Mesendoderm (in vitro differentiated cells): Measurements from ENCODE around the gene TPPP2.

Source experiments
- DNase-seq: peaks from one replicate; pipeline ENCODE4 v3.0.0; 2013
- H2AK5ac ChIP-seq: 2 replicates; pipeline ENCODE4 v1.6.1; 2013; ENCODE audit warnings: low read length, inconsistent platforms
- H2BK120ac ChIP-seq: 2 replicates; pipeline ENCODE4 v1.6.1; 2013; ENCODE audit warnings: low read depth, mild to moderate bottlenecking, low read length, moderate library complexity, mixed read lengths
- H2BK15ac ChIP-seq: replicated peaks from 2 replicates; pipeline ENCODE4 v1.6.1; 2013; ENCODE audit warnings: low read depth, mild to moderate bottlenecking, moderate library complexity
- H2BK5ac ChIP-seq: 2 replicates; pipeline ENCODE4 v1.6.1; 2013; ENCODE audit warnings: low read length, inconsistent platforms
- H3K18ac ChIP-seq: 2 replicates; pipeline ENCODE4 v1.6.1; 2013; ENCODE audit warnings: mild to moderate bottlenecking, low read length, mixed read lengths
- H3K23ac ChIP-seq: one replicate; pipeline ENCODE4 v1.6.1; 2013; ENCODE audit warnings: low read length
- H3K27ac ChIP-seq: 2 replicates; pipeline ENCODE4 v1.5.1; 2013; ENCODE audit warnings: low read depth, mild to moderate bottlenecking, inconsistent platforms, low read length, moderate library complexity
- H3K27me3 ChIP-seq: 2 replicates; pipeline ENCODE4 v1.6.1; 2013; ENCODE audit warnings: low read length, control low read depth, mild to moderate bottlenecking, inconsistent platforms; ENCODE audit not compliant: insufficient read depth, poor library complexity
- H3K36me3 ChIP-seq: 2 replicates; pipeline ENCODE4 v1.6.1; 2013; ENCODE audit warnings: low read length, inconsistent platforms; ENCODE audit not compliant: control insufficient read depth, insufficient read depth
- H3K4ac ChIP-seq: one replicate; pipeline ENCODE4 v1.6.1; 2013; ENCODE audit warnings: low read depth, mild to moderate bottlenecking, low read length, moderate library complexity
- H3K4me1 ChIP-seq: 2 replicates; pipeline ENCODE4 v1.6.1; 2013; ENCODE audit warnings: low read depth, low read length, inconsistent platforms; ENCODE audit not compliant: control insufficient read depth
- H3K4me2 ChIP-seq: 2 replicates; pipeline ENCODE4 v1.6.1; 2013; ENCODE audit warnings: low read length
- H3K4me3 ChIP-seq: 2 replicates; pipeline ENCODE4 v1.5.1; 2013; ENCODE audit warnings: mild to moderate bottlenecking, low read length
- H3K56ac ChIP-seq: one replicate; pipeline ENCODE4 v1.6.1; 2013; ENCODE audit warnings: low read length
- H3K79me1 ChIP-seq: 2 replicates; pipeline ENCODE4 v1.6.1; 2013; ENCODE audit warnings: low read length, inconsistent platforms
- H3K79me2 ChIP-seq: 2 replicates; pipeline ENCODE4 v1.6.1; 2013; ENCODE audit warnings: mild to moderate bottlenecking, low read length; ENCODE audit not compliant: control insufficient read depth, insufficient read depth
- H3K9ac ChIP-seq: 2 replicates; pipeline ENCODE4 v1.6.1; 2013; ENCODE audit warnings: low read length, inconsistent platforms
- H4K5ac ChIP-seq: one replicate; pipeline ENCODE4 v1.6.1; 2013; ENCODE audit warnings: low read length
- H4K8ac ChIP-seq: one replicate; pipeline ENCODE4 v1.6.1; 2013; ENCODE audit warnings: low read depth, mild to moderate bottlenecking, control low read depth, low read length, moderate library complexity
- WGBS: extraction: QIAGEN DNeasy Blood & Tissue Kit; methylation state at CpG from one replicate; pipeline ENCODE4 v1.1.7; 2013; ENCODE audit warnings: low lambda C conversion rate, missing lambda C conversion rate; ENCODE audit not compliant: insufficient coverage; ENCODE audit errors: extremely low coverage; 5-methylcytosine and 5-hydroxymethylcytosine counted together

The TPPP2 gene

DNA sequence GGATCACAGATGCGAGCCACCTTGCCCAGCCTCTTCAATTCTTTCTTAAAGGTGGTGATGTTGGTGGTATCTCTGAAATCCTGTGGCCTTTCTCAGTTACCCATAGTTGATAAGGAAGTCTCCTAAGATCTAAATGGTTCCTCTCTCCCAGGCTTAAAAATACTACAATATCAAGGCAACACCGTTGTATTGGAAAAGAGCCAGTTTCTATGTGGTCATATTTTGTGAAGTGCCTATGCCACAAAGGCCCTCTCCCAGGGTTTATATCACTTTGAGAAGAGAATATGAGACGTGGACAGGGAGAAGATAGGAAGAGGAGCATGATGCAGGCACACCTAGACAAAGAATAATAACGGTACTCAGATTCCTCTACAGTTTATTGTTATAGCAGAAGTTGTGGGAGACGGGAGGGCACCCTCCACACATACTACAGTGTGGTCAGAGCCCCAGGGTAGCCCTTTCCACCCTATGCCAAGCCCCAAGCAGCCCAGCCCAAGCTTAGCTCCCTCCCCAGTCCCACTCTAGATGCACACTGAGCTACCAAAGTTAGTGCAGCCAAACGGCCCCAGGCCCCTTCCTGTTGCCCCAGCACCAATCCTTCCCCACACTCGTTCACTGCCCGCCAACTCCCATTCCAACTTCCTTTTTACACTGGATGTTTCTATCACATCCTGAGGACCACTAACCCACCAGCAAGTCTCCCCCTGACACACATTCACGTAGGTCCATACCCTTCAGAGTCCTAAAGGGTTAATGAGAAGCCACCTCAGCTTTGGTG is 13.4 kb upstream of the TPPP2 start:
- Histone ChIP-seq H2AK5ac (no peak overlapping the region), H2BK15ac (no peak overlapping the region), H3K4me1 (peaks cover 2% of the 10 kb centered on the region), H4K8ac (no peak overlapping the region), H3K9ac (no peak overlapping the region), H3K18ac (no peak overlapping the region), H3K4ac (no peak overlapping the region), H2BK120ac (no peak overlapping the region), H3K27me3 (no peaks in the 10 kb centered on the region), H2BK5ac (no peak overlapping the region), H3K79me2 (no peaks in the 10 kb centered on the region), H3K36me3 (no peaks in the 10 kb centered on the region), H3K23ac (no peak overlapping the region), H4K5ac (no peak overlapping the region), H3K4me3 (no peak overlapping the region), H3K27ac (no peak overlapping the region), H3K4me2 (no peak overlapping the region), H3K79me1 (no peaks in the 10 kb centered on the region), H3K56ac (no peak overlapping the region)
- WGBS = no CpG with 5 or more reads among the region's 9 CpGs
- no peak for DNase-seq

DNA sequence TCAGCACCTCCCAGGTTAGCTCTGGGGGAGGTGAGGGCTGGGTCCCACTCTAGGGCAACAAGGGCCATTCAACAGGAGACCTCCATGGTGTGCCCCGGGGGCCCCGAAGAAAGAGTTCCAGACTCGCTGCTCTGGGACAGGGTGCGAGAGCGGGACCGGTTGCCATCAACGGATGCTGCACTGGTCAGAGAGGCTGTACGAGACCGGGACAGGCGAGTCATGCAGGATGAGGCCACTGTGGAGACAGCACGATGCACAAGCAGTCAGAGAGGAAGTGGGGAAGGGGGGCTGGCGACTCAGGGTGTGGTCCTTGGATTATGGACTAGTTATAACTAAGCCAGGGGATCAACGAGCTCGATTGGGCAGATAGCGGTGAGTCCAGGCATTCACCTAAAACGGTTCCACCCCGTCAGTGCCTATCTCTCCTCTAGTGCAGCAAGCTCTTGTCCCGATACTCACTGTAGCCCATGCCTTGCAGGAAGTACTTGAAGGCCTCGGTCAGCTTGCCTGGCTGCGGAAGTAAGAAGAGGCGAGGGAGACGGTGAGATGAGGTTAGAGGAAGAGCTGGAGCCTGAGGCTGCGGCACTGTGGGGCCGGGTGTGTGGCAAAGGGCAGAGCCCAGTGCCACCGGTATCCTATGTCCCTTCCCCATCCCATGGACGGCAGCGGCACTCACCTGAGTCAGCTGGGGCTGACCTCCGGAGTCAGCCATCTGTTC is 12.3 kb upstream of the TPPP2 start:
- H3K56ac ChIP-seq = no peak overlapping the region
- no peak overlapping the region for H2BK15ac ChIP-seq
- no peaks in the 10 kb centered on the region for H3K27me3 ChIP-seq
- H3K36me3 ChIP-seq = no peaks in the 10 kb centered on the region
- H3K18ac ChIP-seq = no peak overlapping the region
- H4K8ac ChIP-seq = no peak overlapping the region
- no peak overlapping the region for H4K5ac ChIP-seq
- H2BK120ac ChIP-seq = no peak overlapping the region
- no CpG with 5 or more reads among the region's 28 CpGs for whole genome bisulfite sequencing
- no peaks in the 10 kb centered on the region for H3K79me2 ChIP-seq
- H3K4me1 ChIP-seq = peaks cover 2% of the 10 kb centered on the region
- no peak overlapping the region for H3K4ac ChIP-seq
- no peak overlapping the region for H3K4me3 ChIP-seq
- no peak overlapping the region for H3K27ac ChIP-seq
- no peak overlapping the region for H2AK5ac ChIP-seq
- H2BK5ac ChIP-seq = no peak overlapping the region
- H3K23ac ChIP-seq = no peak overlapping the region
- no peak for DNase-seq
- no peak overlapping the region for H3K4me2 ChIP-seq
- H3K9ac ChIP-seq = no peak overlapping the region
- H3K79me1 ChIP-seq = no peaks in the 10 kb centered on the region

DNA sequence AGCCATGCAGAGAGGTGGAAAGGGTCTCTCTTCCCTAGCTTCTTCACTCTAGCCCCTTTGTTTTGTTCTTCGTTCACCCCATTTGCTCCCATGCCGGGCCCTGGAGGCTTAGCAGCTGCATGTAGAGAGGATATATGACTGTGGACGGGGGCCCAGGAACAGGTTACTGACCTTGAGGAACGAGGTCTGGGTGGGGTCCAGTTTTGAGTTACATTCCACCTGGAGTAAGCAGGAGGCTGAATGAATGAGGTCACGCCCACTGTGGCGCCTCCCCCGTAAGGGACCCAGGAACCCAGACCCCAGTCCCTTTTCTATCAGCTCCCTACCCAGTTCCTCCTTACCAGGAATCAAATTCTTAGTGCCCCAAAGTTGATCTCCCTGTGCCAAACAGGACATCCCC is 11.7 kb upstream of the TPPP2 start:
- Histone ChIP-seq H3K4me2 (no peak overlapping the region), H3K27ac (no peak overlapping the region), H3K79me2 (no peaks in the 10 kb centered on the region), H3K79me1 (no peaks in the 10 kb centered on the region), H2BK15ac (no peak overlapping the region), H3K4me1 (peaks cover 2% of the 10 kb centered on the region), H3K27me3 (no peaks in the 10 kb centered on the region), H3K18ac (no peak overlapping the region), H3K36me3 (no peaks in the 10 kb centered on the region), H3K4me3 (no peak overlapping the region), H4K8ac (no peak overlapping the region), H3K4ac (no peak overlapping the region), H2BK120ac (no peak overlapping the region), H3K56ac (no peak overlapping the region), H3K9ac (no peak overlapping the region), H3K23ac (no peak overlapping the region), H2BK5ac (no peak overlapping the region), H4K5ac (no peak overlapping the region), H2AK5ac (no peak overlapping the region)
- WGBS = no CpG with 5 or more reads among the region's 7 CpGs
- DNase-seq = no peak

GRCh38 chr14:21018781-21019180 is 11.2 kb upstream of the TPPP2 start:
- no peaks in the 10 kb centered on the region for H3K79me1 ChIP-seq
- H3K18ac ChIP-seq = no peak overlapping the region
- H2BK120ac ChIP-seq = no peak overlapping the region
- no peaks in the 10 kb centered on the region for H3K79me2 ChIP-seq
- H2BK15ac ChIP-seq = no peak overlapping the region
- no peaks in the 10 kb centered on the region for H3K36me3 ChIP-seq
- no peak overlapping the region for H4K5ac ChIP-seq
- no peak overlapping the region for H3K27ac ChIP-seq
- H3K4me2 ChIP-seq = no peak overlapping the region
- no peak for DNase-seq
- no peak overlapping the region for H2AK5ac ChIP-seq
- no peak overlapping the region for H3K4ac ChIP-seq
- H3K9ac ChIP-seq = no peak overlapping the region
- H3K27me3 ChIP-seq = no peaks in the 10 kb centered on the region
- no peak overlapping the region for H2BK5ac ChIP-seq
- H3K23ac ChIP-seq = no peak overlapping the region
- peaks cover 2% of the 10 kb centered on the region for H3K4me1 ChIP-seq
- H3K4me3 ChIP-seq = no peak overlapping the region
- H4K8ac ChIP-seq = no peak overlapping the region
- WGBS = no CpG with 5 or more reads among the region's 3 CpGs
- no peak overlapping the region for H3K56ac ChIP-seq

- H3K27me3 ChIP-seq = no peaks in the 10 kb centered on the region
- H3K4me2 ChIP-seq = no peak overlapping the region
- H2BK5ac ChIP-seq = no peak overlapping the region
- no peak overlapping the region for H3K4ac ChIP-seq
- H4K5ac ChIP-seq = no peak overlapping the region
- no peaks in the 10 kb centered on the region for H3K79me1 ChIP-seq
- H3K27ac ChIP-seq = no peak overlapping the region
- H3K79me2 ChIP-seq = no peaks in the 10 kb centered on the region
- no peak overlapping the region for H3K23ac ChIP-seq
- no CpG with 5 or more reads among the region's 1 CpG for WGBS
- H3K36me3 ChIP-seq = no peaks in the 10 kb centered on the region
- H3K4me3 ChIP-seq = no peak overlapping the region
- DNase-seq = no peak
- H2BK15ac ChIP-seq = no peak overlapping the region
- no peak overlapping the region for H3K18ac ChIP-seq
- H2AK5ac ChIP-seq = no peak overlapping the region
- H3K4me1 ChIP-seq = peaks cover 2% of the 10 kb centered on the region
- H4K8ac ChIP-seq = no peak overlapping the region
- H2BK120ac ChIP-seq = no peak overlapping the region
- no peak overlapping the region for H3K9ac ChIP-seq
- no peak overlapping the region for H3K56ac ChIP-seq
These were observed 10.7 kb upstream of the TPPP2 start for GRCh38 chr14:21019366-21019765.
